Activated T-cell treated with anti-CD3 and anti-CD28 coated beads for 4 hours (primary cell): ENCODE measurements around the gene NUDT14.

Experiments used
- DNase-seq: peaks from one replicate; pipeline ENCODE4 v3.0.0-alpha.2; 2020

NUDT14 gene

DNA sequence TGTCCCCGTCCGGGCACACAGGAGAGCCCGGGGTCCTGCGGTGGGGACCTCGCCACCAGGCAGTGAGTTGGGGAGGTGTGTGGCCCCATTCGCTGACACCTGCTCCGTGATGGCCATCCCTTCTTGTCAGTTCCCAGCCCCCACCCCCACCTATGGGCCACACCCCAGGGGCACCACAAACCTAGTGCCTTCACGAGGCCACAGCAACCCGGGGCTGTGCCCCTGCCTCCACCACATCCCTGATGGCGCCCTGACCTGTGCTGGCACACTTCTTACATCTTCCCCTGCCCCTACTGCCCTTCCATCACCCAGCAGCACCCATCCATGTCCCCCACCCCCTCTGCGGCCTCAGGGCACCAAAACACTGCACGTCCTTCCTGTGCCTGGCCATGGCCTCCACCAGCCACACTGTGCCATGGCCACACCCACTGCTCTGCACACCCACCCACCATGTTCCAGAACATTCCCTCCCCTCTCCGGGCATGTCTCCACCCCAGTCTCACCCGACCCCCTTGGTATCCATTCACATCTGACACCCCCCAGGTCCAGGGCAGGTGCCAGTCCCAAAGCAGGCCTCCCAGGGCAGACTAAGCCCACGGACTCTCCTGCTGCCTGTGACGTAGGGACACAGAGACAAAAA is 37.0 kb downstream of the NUDT14 start:
- no peak for DNase-seq

DNA sequence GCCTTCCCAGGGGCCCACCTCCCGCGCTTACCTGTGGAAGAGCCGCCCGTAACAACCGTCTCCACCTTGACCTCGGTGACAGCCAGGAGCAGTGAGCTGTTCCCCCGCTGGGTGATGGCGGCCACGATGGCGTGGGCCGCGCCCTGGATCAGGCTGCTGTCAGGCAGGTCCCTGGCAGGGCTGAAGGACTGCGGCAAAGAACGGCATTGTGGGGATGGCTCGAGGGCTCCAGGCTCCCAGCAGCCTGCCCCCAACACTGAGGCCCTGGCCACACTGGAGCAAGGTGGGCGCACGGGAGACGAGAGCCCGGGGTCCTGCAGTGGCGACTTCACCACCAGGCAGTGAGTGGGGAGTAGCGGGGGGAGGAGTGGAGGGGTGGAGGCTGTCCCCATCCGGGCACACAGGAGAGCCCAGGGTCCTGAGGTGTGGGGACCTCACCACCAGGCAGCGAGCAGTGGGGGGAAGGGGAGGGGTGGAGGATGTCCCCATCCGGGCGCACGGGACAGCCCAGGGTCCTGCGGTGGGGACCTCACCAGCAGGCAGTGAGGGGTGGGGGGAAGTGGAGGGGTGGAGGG is 37.6 kb downstream of the NUDT14 start:
- no peak for DNase-seq

DNA sequence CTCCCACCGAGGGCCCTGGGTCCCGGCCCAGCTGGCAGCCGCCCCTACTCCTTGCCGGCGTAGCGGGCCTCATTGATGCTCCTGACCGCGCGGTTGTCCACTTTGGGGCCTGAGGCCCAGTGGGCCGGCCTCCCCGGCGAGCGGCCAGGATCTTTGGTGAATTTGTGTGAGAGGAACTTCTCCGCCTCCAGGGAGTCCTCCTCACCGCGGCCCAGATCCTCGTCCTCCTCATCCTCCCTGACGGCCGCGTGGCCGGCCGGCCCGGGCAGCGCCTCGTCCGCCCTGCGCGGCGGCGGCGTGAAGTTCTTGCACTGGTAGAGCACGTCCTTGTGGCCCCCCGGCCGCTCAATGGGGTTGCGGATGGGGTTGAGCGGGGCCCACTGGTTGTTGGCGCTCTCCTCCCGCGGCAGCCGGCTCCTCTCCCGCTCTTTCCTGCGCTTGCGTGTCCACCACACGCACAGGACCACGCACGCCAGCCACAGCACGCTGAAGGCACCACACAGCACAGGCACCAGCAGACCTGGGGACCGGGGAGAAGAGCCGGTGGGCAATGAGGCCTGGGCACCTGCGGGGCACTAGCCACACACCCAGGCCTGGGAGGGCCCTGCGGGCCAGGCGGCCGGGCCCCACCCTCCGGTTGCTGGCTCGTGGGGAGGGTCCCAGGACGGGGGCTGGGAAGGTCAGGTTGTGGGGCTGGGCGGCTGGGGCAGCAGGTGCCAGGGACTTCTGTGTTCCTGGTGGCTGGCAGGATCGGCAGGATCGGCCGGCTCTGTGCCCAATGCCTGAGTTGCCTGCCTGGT is 38.3 kb downstream of the NUDT14 start:
- DNase-seq, result no peak

DNA sequence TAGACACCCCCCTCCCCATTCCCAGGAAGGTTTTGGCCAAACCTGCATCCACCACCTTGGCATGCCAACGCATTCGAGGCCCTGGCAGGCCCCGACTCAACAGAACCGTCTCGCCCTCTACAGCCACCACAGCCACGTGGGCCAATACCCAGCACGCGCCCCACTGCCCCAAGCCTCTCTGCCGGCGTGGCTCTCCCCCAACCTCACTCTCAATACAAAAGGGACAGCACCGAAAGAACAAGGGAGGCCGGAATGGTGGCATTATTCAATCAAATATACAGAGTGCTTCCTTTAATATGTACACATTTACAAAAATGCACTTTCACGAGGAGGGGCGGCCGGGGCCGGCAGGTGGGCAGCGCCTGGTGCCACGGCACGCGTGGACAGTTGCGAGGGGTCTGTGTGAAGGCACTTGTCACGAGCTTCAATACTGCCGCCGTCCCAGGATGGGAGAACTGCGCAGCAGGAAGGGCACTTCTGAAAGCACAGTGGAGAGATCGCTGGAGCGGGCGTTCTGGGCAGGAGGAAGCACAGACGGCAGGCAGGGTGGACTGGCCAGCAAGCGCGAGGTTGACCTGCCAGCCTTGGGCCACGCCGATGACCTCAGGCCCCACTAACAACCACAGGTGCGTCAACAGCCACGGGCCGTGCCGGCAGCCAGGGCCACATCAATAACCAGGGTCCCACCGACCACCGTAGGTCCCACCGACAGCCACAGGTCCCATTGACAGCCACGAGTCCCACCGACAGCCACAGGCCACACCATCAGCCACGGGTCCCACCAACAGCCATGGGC is 39.4 kb downstream of the NUDT14 start:
- DNase-seq, result no peak

DNA sequence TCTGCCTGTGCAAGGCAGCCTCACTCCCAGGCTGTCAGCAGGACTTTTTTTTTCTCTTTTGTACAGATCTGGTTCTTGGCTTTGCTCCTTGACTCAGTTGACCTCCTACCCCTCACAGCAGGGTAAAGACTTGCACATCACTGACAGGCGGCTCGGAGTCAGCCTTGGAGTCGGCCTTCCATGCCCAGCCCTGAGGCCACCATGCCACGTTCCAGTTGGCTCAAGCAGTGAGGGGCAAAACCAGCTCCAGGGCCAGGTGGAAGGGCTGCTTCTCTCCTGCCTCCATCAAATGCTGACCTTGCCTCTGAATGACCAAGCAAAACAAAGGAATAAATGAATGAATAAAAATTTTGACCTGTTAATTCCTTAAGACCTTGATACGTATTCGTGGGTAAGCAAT is 40.1 kb downstream of the NUDT14 start:
- no peak for DNase-seq

DNA sequence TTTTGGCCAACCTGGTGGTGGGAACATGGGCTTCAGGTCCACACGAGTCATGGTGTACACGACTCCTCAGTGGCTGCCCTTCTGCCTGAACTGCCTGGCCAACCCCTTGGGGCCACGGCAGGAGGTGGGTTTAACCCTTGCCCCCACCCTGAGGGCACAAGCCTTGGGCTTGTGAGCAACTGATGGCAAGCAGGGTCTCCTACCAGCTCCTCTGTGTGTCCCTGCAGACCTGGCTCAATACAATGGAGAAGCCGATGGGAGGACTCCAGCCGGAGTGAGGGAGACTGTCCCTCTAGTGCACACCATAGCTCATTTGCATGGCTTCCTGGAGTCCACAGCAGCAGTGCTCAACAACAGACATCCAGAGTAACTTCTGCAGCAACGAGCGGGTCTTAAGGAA is 40.5 kb downstream of the NUDT14 start:
- DNase-seq, result no peak

DNA sequence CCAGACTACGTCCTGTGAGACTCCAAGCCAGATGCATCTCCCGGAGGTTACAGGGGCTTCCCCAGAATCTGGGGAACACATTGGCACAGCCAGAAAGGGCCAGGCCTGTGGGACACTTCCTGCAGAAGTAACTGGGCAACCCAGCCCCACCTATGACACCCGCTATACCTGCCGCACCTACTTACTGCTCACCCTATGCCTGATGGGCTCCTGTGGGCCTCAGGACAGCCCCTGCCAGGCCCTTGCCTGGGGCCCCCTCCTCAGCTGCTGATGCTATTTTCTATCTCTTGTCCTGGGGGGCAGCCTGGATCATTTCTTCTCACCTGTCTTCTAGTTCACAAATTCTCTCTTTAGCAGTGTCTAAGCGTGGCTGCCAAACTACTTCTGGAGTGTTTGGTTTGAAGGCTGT is 41.3 kb downstream of the NUDT14 start:
- DNase-seq, result no peak

DNA sequence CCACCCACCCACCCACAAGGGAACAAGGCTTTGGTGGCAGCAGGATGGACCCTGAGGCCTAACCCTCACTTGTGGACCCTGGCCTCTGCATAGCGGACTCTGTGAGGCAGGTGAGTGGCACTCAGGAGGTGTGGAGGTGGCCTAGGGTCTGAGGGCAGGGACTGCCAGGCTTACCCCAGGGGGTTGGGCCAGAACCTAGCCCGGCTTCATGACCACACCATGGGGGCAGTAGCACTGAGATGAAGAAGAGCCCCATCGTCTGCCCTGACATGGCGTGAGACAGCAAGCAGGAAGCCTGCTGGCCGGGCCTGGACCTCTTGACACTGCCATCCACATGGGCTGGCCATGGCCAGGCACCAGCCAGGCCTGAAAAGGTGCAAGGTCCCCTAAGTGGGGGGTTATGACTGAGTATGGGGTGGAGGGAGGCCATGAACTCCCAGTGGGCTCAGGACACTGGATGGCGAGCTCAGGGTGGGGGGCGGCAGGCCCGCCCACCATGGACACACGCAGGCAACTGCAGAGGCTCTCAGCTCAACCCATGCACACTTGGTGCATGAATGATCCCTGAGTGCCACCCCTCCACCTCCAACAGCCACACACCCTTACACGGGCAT is 41.8 kb downstream of the NUDT14 start:
- no peak for DNase-seq

DNA sequence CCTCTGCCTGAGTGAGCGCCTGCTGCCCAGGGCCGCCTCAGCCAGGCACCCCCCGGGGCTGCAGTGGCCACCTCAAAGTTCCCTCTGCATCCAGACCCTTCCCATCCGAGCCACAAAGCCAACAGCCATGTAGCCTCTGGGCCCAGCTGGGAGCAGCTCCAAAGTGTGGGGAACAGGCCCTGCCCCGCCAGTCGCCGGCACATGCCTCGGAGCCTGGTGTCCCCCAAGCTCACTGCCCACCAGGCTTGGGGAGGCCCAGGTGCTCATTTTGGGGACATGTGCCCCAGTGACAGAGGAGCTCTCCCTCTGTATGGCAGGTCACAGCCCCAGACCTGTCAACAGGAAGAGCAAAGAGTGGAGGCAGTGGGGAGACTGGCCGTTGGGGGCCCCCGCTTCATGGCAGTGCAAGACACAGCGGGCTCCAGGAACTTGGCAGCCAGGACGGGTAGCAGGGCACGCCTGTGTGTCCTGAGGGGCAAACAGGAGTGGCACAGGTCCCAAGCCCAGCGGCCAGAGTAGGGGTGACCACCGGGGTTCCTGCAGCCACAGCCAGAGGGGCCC is 42.5 kb downstream of the NUDT14 start:
- DNase-seq, result no peak

DNA sequence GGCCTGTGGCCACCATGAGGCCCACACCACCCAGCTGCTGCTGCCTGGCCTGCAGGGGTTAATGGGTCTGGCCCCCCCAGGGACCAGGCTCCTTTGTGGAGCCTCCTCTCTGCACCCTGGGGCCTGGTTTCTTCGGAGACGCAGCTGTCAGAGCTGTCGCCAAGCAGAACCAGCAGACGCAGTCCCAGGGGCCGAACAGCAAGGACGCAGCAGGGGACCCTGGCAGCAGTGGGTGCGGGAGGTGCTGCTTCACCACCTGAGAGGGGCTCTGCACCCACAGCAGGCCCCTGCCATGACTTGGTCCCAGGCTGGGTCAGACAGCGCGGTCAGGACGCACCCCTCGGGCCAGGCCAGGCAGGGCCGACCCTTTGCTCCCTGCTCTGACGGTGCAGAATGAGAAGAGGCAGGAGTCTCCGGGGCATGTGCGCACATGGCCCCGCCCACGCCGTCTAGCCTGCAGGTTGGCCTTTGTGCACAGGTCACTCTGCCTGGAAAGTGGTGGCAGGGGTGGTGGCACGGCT is 43.0 kb downstream of the NUDT14 start:
- DNase-seq, result no peak

DNA sequence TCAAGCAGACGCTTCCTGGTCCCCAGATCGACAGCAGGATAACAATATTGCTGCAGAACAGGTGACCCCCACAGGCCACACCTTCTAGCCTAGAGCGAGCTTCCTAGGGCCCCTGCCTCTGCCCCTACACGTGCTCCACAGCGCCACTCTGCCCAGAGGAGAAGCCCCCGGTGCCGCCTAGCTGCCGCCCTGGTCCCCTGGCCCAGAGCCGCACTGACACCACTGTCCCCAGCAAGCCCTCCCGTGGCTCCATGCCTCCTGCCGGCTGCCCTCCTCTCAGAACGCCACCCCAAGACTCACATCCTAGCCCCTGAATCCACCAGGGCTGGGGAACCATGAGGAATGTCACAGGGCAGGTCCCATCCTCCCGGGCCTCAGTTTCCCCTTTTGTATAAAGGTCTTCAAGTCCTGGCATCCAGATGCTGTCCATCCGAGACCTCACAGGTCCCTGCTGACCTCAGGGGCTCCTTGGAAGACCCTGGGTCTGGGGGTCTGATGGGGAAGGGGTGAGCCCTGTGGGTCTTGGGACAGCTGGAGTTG is 43.6 kb downstream of the NUDT14 start:
- DNase-seq, result no peak

DNA sequence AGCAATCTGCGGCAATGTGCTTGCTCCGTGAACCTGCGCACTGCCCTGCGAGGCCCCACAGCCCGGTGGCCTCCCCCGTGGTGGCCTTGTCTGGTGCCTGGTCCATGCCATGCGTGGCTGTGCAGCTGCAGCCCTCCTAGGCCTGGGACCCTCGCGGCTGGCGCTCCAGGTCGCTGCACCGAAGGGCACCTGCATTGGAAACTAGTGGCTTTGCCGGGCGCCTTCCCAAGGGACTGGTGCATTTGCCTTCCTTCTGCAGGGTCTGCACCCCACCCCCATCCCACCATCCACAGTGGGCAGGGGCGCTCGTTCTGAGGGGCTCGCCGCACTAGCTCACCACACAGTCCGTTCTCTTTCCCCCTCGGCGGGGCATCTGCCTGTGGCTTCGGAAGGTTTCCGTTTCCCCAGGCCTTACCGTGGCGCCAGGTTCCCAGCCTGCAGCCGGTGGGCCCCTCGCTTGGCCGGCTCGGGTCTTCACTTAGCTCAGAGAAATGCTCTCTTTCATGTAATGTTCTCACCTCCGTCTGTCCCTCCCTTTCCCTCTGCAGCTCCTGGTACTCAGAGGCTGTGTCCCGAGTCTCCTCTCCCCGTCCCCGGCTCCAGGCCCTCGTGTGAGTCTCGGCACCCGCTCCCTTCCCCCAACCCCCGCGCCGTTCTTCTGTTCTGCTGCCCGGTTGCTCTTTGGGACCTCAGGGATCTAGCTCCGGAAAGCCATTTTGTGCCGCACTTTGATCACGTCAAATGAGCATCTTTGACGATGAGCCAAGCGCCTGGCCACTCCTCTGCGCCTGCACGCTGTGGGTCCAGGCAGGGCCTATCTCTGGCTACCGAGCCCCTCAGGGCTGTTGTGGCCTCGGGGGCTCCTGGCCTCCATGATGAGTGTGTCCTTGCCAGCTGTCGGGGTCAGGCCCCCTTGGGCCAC is 44.5 kb downstream of the NUDT14 start:
- DNase-seq, result no peak

DNA sequence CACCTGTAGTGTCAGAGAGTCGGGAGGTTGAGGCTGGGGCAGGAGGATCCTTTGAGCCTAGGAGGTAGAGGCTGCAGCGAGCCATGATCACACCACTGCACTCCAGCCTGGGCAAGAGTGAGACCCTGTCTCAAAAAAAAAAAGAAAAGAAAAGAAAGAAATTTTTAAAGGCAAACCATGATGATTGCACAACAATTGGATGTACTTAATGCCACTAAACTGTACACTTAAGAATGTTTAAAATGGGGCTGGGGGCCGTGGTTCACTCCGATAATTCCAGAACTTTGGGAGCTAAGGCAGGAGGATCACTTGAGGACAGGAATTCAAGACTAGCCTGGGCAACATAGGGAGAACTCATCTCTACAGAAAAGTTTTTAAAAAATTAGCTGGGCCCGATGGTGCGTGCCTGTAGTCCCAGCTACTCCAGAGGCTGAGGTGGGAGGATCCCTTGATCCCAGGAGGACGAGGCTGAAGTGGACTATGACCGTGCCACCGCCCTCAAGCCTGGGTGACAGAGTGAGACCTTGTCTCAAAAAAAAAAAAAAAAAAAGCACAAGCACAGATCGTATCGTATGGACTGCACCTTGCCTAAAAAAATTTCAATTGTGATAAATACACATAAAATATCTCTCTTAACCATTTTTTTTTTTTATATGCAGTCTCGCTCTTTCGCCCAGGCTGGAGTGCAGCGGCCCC is 45.3 kb downstream of the NUDT14 start:
- DNase-seq, result no peak

DNA sequence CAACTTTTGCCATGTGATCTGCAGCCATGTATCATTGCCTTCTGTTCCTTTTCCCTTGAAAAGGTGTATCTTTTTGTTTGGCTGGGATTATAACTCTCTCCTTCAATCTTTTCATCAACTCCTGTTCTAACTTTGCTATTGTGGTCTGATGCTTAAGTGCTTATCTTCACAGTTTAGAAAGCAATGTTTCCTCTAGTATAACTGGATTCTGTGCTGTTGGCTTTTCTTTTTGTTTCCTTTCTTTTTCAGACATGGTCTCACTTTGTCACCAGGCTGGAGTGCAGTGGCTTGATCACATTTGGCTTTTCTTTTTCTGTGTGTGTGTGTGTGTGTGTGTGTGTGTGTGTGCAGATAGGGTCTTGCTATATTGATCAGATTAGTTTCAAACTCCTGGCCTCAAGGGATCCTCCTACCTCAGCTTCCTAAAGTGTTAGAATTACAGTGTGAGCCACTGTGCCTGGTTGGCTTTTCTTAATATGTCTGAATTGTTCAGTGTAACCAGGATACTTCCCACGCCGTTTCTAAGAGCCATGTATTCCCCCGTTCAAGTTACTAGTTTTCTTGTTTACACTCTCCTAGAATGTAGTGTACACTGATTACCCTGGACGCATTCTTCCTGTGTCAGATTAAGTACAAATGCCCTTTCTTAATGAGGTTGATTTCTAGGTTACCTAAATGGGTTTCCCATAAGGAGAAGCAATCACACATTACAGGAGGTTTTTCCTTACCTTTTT is 48.0 kb downstream of the NUDT14 start:
- DNase-seq, result no peak

DNA sequence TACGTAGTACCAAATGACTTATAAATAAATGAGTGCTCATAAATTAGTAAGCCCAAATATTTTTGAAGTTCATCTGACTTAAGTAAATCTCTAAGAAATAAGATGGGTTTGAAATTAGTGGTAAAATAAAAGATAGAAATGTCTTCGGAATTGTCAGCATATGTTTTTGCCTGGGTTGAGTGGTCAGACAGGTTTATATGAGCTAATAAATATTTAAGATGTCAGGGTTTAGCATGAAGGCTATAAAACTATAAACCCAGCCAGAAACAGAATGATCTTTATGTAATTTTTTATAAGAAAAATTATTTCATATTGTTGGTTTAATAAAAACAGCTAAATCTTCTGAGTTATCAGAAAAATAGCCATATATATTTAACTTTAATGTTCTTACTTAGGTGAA is 49.9 kb downstream of the NUDT14 start:
- DNase-seq, result no peak

DNA sequence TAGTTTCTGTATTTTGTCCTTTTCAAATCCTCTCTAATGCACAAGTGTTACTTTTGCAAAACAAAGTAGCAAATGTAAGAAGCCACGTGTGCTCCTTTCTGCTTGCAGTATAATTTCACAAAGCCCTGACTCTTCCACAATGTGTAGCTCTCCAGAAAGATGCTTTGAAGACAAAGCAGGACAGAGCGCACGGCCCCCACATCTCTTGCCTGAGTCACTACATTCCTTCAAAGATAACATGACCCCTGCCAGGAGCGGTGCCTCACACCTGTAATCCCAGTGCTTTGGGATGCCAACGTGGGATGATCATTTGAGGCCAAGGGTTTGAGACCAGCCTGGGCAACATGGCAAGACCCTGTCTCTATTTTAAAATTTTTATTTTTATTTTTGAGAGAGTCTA is 53.1 kb downstream of the NUDT14 start:
- no peak for DNase-seq

DNA sequence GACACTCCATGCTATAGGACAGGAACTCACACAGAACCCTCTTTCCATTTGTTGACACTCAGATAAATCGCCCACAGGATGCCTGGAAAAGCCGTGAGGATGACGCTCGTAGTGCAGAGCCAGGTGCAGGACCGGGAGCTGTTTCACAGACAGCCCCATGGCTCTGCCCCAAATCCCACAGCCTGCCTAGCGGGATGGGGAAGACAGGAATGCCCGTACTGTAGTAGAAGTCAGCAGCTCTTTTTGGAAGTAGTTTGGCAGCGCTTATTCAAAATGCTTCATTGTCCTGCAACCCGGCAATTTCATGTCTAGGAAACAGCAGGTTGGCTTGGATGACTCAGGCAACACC is 54.2 kb downstream of the NUDT14 start:
- DNase-seq, result no peak

DNA sequence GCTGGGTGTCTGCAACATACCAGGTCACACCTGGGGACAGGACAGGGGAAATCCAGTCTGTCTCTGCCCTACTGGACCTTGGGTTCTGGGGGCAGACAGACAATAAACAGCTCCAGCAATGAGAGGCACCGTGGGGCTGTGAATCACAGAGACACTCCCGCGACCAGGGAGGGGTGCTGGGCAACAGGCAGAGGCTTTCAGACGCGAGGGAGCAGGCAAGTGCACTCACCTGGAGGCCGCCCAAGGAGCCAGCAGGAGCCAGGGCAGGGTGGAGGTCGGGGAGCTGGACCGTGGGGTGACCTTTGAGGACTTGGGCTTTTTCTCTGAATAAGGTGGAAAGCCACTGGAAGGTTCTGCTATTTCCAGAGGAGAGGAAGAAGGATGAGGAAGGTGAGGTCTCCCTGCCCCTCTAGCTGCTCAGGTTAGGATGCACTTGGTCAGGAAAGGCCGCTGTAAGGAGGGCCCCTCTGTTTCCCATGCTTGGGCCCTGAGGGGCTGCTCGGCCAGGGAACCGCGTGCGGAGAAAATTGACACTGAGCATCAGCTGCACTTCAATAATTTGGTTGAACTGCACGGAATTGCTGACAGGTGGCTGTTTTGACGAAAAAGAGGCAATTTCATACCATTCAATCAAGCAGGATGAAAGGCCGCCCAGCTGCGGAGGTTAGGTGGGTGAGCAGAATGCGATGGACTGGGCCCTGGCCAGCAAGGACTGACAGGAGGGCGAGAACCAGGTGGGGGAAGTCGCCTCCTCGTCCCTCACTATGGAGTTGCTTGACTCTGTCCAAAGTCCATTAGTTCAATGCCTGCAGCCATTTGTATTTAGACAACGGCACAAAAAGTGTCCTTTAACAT is 54.8 kb downstream of the NUDT14 start:
- no peak for DNase-seq

DNA sequence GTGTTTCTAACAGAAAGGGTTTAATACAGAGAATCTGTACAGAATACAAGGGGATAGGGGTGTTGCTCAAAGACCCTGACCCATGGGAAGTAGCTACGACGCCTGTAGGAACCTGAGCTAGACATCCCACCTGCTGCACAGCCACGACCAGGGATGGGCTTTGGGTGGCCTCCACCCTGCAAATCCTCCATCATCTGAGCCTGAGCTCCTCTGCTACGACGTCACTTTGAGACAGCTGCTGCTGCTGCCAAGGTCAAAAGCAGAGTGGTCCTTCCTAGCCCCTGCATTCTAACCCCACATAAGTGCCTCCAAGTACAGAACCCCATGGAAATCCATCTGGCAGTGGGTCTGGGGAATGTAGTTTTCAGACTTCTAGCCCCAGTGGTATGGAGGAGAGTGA is 56.3 kb downstream of the NUDT14 start:
- DNase-seq, result no peak
